IMR-90 (cell line): ENCODE results near the gene GOLGA6A. TPM values are rescaled to one million over a fixed set of nuclear protein-coding genes. Genes with fewer than 3 reads are reported as not detected.

Experiments
- ATAC-seq: fragments of 200-7000 bp; cut with Tn5 transposase; 2 replicates; pipeline ENCODE4 v1.9.1; 2020; ENCODE audit warnings: low read depth, mild to moderate bottlenecking, moderate library complexity
- BruUV-seq: library from RNA; stranded (reverse); fragments of 400-500 nt; replicated peaks from 2 replicates; lab custom pipeline; 2021; lab: Mats Ljungman, UMichigan
- CTCF ChIA-PET: fragments of 300-600 bp; formaldehyde crosslinking; extraction: SDS; loops from one replicate; lab custom pipeline; 2021; ENCODE audit warnings: antibody characterized with exemption; lab: Yijun Ruan, JAX
- POLR2A ChIA-PET: fragments of 300-600 bp; sonication (Branson Sonifier 250); formaldehyde crosslinking; loops from one replicate; lab custom pipeline; 2022; ENCODE audit warnings: antibody characterized with exemption; ENCODE audit not compliant: unreplicated experiment; lab: Charles Lee
- DNase-seq: peaks from one replicate; pipeline ENCODE4 v3.0.0; 2013
- H2AFZ ChIP-seq: replicated peaks from 2 replicates; pipeline ENCODE3; 2013; ENCODE audit warnings: low read length, mild to moderate bottlenecking; ENCODE audit not compliant: poor library complexity
- H2AK5ac ChIP-seq: 2 replicates; pipeline ENCODE4 v1.6.1; 2013; ENCODE audit warnings: low read depth, low read length, inconsistent platforms
- H2AK9ac ChIP-seq: replicated peaks from 2 replicates; pipeline ENCODE3; 2013; ENCODE audit warnings: mild to moderate bottlenecking, low read depth, low read length, moderate library complexity; ENCODE audit not compliant: poor library complexity
- H2BK120ac ChIP-seq: 2 replicates; pipeline ENCODE4 v1.6.1; 2013; ENCODE audit warnings: low read depth, low read length, inconsistent platforms
- H2BK15ac ChIP-seq: 3 replicates; pipeline ENCODE4 v1.6.1; 2013; ENCODE audit warnings: low read depth, low read length, inconsistent platforms
- H2BK20ac ChIP-seq: 2 replicates; pipeline ENCODE4 v1.6.1; 2013; ENCODE audit warnings: low read depth, mild to moderate bottlenecking, inconsistent platforms, low read length, moderate library complexity
- H2BK5ac ChIP-seq: 2 replicates; pipeline ENCODE4 v1.6.1; 2013; ENCODE audit warnings: mild to moderate bottlenecking, low read depth, low read length, inconsistent platforms; ENCODE audit not compliant: poor library complexity, severe bottlenecking
- H3K14ac ChIP-seq: replicated peaks from 2 replicates; pipeline ENCODE4 v1.6.1; 2013; ENCODE audit warnings: low read depth, low read length, inconsistent platforms
- H3K18ac ChIP-seq: 2 replicates; pipeline ENCODE4 v1.6.1; 2013; ENCODE audit warnings: low read depth, low read length, control low read depth
- H3K23ac ChIP-seq: 2 replicates; pipeline ENCODE4 v1.6.1; 2013; ENCODE audit warnings: low read depth, low read length, inconsistent platforms
- H3K27ac ChIP-seq: 2 replicates; pipeline ENCODE4 v1.5.1; 2013; ENCODE audit warnings: mild to moderate bottlenecking, control low read depth, low read length; ENCODE audit not compliant: insufficient read depth
- H3K27me3 ChIP-seq: 2 replicates; pipeline ENCODE4 v1.6.1; 2013; ENCODE audit warnings: low read length; ENCODE audit not compliant: control insufficient read depth, insufficient read depth
- H3K36me3 ChIP-seq: 2 replicates; pipeline ENCODE4 v1.6.1; 2013; ENCODE audit warnings: low read length, mixed read lengths; ENCODE audit not compliant: control insufficient read depth, insufficient read depth
- H3K4ac ChIP-seq: 2 replicates; pipeline ENCODE4 v1.6.1; 2013; ENCODE audit warnings: low read depth, low read length, inconsistent platforms
- H3K4me1 ChIP-seq: 2 replicates; pipeline ENCODE4 v1.6.1; 2013; ENCODE audit warnings: low read length, mixed read lengths; ENCODE audit not compliant: control insufficient read depth, insufficient read depth
- H3K4me2 ChIP-seq: 2 replicates; pipeline ENCODE4 v1.6.1; 2013; ENCODE audit warnings: low read depth, mild to moderate bottlenecking, control low read depth, low read length, moderate library complexity
- H3K4me3 ChIP-seq: 2 replicates; pipeline ENCODE4 v1.5.1; 2013; ENCODE audit warnings: low read depth, mild to moderate bottlenecking, control low read depth, low read length, moderate library complexity; ENCODE audit not compliant: insufficient read depth
- H3K56ac ChIP-seq: 2 replicates; pipeline ENCODE4 v1.6.1; 2013; ENCODE audit warnings: low read length, inconsistent platforms; ENCODE audit not compliant: insufficient read depth; ENCODE audit errors: extremely low read depth
- H3K79me1 ChIP-seq, 2 experiments: 2 replicates each; pipeline ENCODE4 v1.6.1; 2013; ENCODE audit warnings: low read length in 2 of 2, inconsistent platforms in 1 of 2, low read depth in 1 of 2
- H3K9ac ChIP-seq: 2 replicates; pipeline ENCODE4 v1.6.1; 2013; ENCODE audit warnings: low read depth, low read length, control low read depth
- H3K9me1 ChIP-seq: 2 replicates; pipeline ENCODE4 v1.6.1; 2013; ENCODE audit warnings: low read length, inconsistent platforms; ENCODE audit not compliant: insufficient read depth
- H3K9me3 ChIP-seq: 2 replicates; pipeline ENCODE4 v1.6.1; 2013; ENCODE audit warnings: low read length; ENCODE audit not compliant: control insufficient read depth, insufficient read depth
- H4K20me1 ChIP-seq: 2 replicates; pipeline ENCODE4 v1.6.1; 2013; ENCODE audit warnings: low read length, inconsistent platforms; ENCODE audit not compliant: insufficient read depth
- H4K5ac ChIP-seq: 2 replicates; pipeline ENCODE4 v1.6.1; 2013; ENCODE audit warnings: mild to moderate bottlenecking, low read depth, low read length, control low read depth
- H4K8ac ChIP-seq, 2 experiments: 2 replicates each; pipeline ENCODE4 v1.6.1; 2013; ENCODE audit warnings: low read depth in 2 of 2, low read length in 2 of 2, control low read depth in 1 of 2, inconsistent platforms in 1 of 2
- H4K91ac ChIP-seq: 2 replicates; pipeline ENCODE4 v1.6.1; 2013; ENCODE audit warnings: low read depth, low read length, inconsistent platforms; ENCODE audit not compliant: insufficient read depth
- BHLHE40 ChIP-seq: fragments of 150-350 bp; IDR thresholded peaks from 2 replicates; pipeline ENCODE4 v1.6.1; 2016; ENCODE audit warnings: mild to moderate bottlenecking, low read depth, low read length
- CEBPB ChIP-seq: IDR thresholded peaks from 2 replicates; pipeline ENCODE4 v1.6.1; 2012; ENCODE audit warnings: low read depth, low read length, improper control_type of control experiment
- CHD1 ChIP-seq: IDR thresholded peaks from 2 replicates; pipeline ENCODE4 v1.6.1; 2012; ENCODE audit warnings: low read depth, low read length, improper control_type of control experiment
- CTCF ChIP-seq: conservative IDR thresholded peaks from 2 replicates; pipeline ENCODE4 v1.5.1; 2012; ENCODE audit warnings: mild to moderate bottlenecking, low read depth, low read length, improper control_type of control experiment
- ELK1 ChIP-seq: fragments of 150-350 bp; IDR thresholded peaks from 2 replicates; pipeline ENCODE4 v1.6.1; 2016; ENCODE audit warnings: low read depth, mild to moderate bottlenecking, low read length, moderate library complexity, borderline replicate concordance
- FOS ChIP-seq: fragments of 150-350 bp; IDR thresholded peaks from 2 replicates; pipeline ENCODE4 v1.6.1; 2016; ENCODE audit warnings: low read depth, low read length
- MAFK ChIP-seq: IDR thresholded peaks from 2 replicates; pipeline ENCODE4 v1.6.1; 2012; ENCODE audit warnings: low read depth, low read length, improper control_type of control experiment
- MAZ ChIP-seq: IDR thresholded peaks from 2 replicates; pipeline ENCODE4 v1.6.1; 2012; ENCODE audit warnings: low read depth, mild to moderate bottlenecking, low read length, improper control_type of control experiment, moderate library complexity, borderline replicate concordance
- MXI1 ChIP-seq: IDR thresholded peaks from 2 replicates; pipeline ENCODE4 v1.6.1; 2012; ENCODE audit warnings: low read depth, mild to moderate bottlenecking, low read length, moderate library complexity, borderline replicate concordance
- NFE2L2 ChIP-seq: fragments of 150-350 bp; IDR thresholded peaks from 2 replicates; pipeline ENCODE4 v1.6.1; 2016; ENCODE audit warnings: low read depth, mild to moderate bottlenecking, low read length
- POLR2A ChIP-seq: IDR thresholded peaks from 2 replicates; pipeline ENCODE4 v1.6.1; 2012; ENCODE audit warnings: mild to moderate bottlenecking, low read depth, low read length
- RAD21 ChIP-seq: IDR thresholded peaks from 2 replicates; pipeline ENCODE4 v1.6.1; 2012; ENCODE audit warnings: low read length, improper control_type of control experiment
- RCOR1 ChIP-seq: IDR thresholded peaks from 2 replicates; pipeline ENCODE4 v1.6.1; 2012; ENCODE audit warnings: mild to moderate bottlenecking, low read length, improper control_type of control experiment; ENCODE audit not compliant: insufficient replicate concordance
- RFX5 ChIP-seq: IDR thresholded peaks from 2 replicates; pipeline ENCODE4 v1.8.0; 2012; ENCODE audit warnings: low read depth, mild to moderate bottlenecking, low read length, moderate library complexity
- SMC3 ChIP-seq: fragments of 150-350 bp; IDR thresholded peaks from 2 replicates; pipeline ENCODE4 v1.6.1; 2016; ENCODE audit warnings: low read depth, mild to moderate bottlenecking, antibody characterized with exemption, low read length, moderate library complexity
- USF2 ChIP-seq: fragments of 150-350 bp; IDR thresholded peaks from 2 replicates; pipeline ENCODE4 v1.6.1; 2017; ENCODE audit warnings: mild to moderate bottlenecking, antibody characterized with exemption, low read length, low read depth
- WGBS, 2 experiments: methylation state at CpG; one replicate each; pipeline versions ENCODE4 v1.1.5 to v1.1.7; 2013; ENCODE audit warnings: missing lambda C conversion rate in 2 of 2; ENCODE audit not compliant: insufficient read length in 1 of 2; ENCODE audit errors: extremely low coverage in 2 of 2; 5-methylcytosine and 5-hydroxymethylcytosine counted together
- dilution Hi-C: fragments of 300-500 bp; cut with HindIII; formaldehyde crosslinking; loops from one replicate; pipeline ENCODE4 v1.14.3; 2018; ENCODE audit warnings: low sequenced_read_pairs; ENCODE audit not compliant: unreplicated experiment
- in situ Hi-C: fragments of 300-500 bp; cut with MboI; formaldehyde crosslinking; loops from 3 replicates; pipeline ENCODE4 v1.14.3; 2019; ENCODE audit warnings: low sequenced_read_pairs, inconsistent platforms, mixed read lengths
- intact Hi-C: fragments of 100-400 bp; cut with micrococcal nuclease; formaldehyde crosslinking; loops from 2 replicates; pipeline ENCODE4 v1.10.0; 2022
- polyA plus RNA-seq, 3 experiments: library from polyadenylated mRNA; depleted of rRNA; stranded (reverse); fragments of >200 nt; gene quantifications; 2 replicates each; pipeline ENCODE4 v1.2.3, GENCODE V29; 2012; ENCODE audit warnings: low replicate concordance in 1 of 3
- total RNA-seq: library from RNA; depleted of rRNA; stranded (reverse); fragments of >200 nt; gene quantifications from 2 replicates; pipeline ENCODE4 v1.2.3, GENCODE V29; 2012

The GOLGA6A gene
- total and polyA plus RNA-seq, 2 of the 4 experiments (the other 2 are of a cell fraction), result not detected

GRCh38 chr15:74124759-74125158, 42.4 kb upstream of the GOLGA6A start:
- H2AK9ac ChIP-seq, result peak overlapping the region; percentile 56
- no peaks in the 10 kb centered on the region for H4K20me1 ChIP-seq
- CTCF ChIA-PET, result no interaction called here
- no TSS peak for BruUV-seq
- H4K5ac ChIP-seq, result no peak overlapping the region
- no peak for DNase-seq
- dilution Hi-C loops, result no loop called here
- in situ Hi-C loops, result loop anchor here (5.0 to 25.0 kb wide), 3 partner anchors 67 to 1487 kb away; no protein-coding TSS in a partner anchor
- H2BK15ac ChIP-seq, result no peak overlapping the region
- H3K9me3 ChIP-seq, result no peaks in the 10 kb centered on the region
- no peak overlapping the region for H3K27ac ChIP-seq
- no peak overlapping the region for H3K4me3 ChIP-seq
- ATAC-seq, result no peak
- H3K18ac ChIP-seq, result no peak overlapping the region
- H3K4me2 ChIP-seq, result no peak overlapping the region
- H3K4ac ChIP-seq, result no peak overlapping the region
- POLR2A ChIA-PET, result no interaction called here
- no peaks in the 10 kb centered on the region for H3K9me1 ChIP-seq
- no peaks in the 10 kb centered on the region for H3K79me1 ChIP-seq
- H4K91ac ChIP-seq, result no peak overlapping the region
- H3K27me3 ChIP-seq, result peaks cover 87% of the 10 kb centered on the region
- H2BK120ac ChIP-seq, result no peak overlapping the region
- no peak overlapping the region for H3K56ac ChIP-seq
- no peak overlapping the region for H2BK5ac ChIP-seq
- intact Hi-C loops, result no loop called here
- no peak overlapping the region for H2BK20ac ChIP-seq
- H2AK5ac ChIP-seq, result no peak overlapping the region
- no CpG with 5 or more reads among the region's 7 CpGs for WGBS, 2 experiments
- no peaks in the 10 kb centered on the region for H3K36me3 ChIP-seq
- H3K14ac ChIP-seq, result no peak overlapping the region
- no peak overlapping the region for H4K8ac ChIP-seq
- TF ChIP-seq CTCF (no peak), ELK1 (no peak), RAD21 (no peak), POLR2A (no peak), CEBPB (no peak), SMC3 (no peak), MXI1 (no peak), FOS (no peak), RFX5 (no peak), MAZ (no peak), NFE2L2 (no peak), USF2 (no peak), RCOR1 (no peak), BHLHE40 (no peak), MAFK (no peak), CHD1 (no peak)
- H3K4me1 ChIP-seq, result no peaks in the 10 kb centered on the region; the same call in 1 of the 2 replicates
- H2AFZ ChIP-seq, result no peak overlapping the region
- H3K23ac ChIP-seq, result no peak overlapping the region
- no peak overlapping the region for H3K9ac ChIP-seq
